Cardiac atrium fibroblast (primary cell): Measurements from ENCODE around the gene IPP. TPM values are rescaled to one million over a fixed set of nuclear protein-coding genes. Genes with fewer than 3 reads are reported as not detected.

Experiments
- total RNA-seq: library from RNA; depleted of rRNA; stranded (reverse); fragments of >200 nt; gene quantifications from 2 replicates; pipeline ENCODE4 v1.2.3, GENCODE V29; 2015

IPP gene
- 7.9 and 8.9 TPM in 2 replicates for total RNA-seq

GRCh38 chr1:45750298-45751038 is at the start of gene IPP:
Gene IPP (minus strand): TSS chr1:45750653. CDS start chr1:45746411, 4,242 bp downstream.

GRCh38 chr1:45687754-45688740 is 62.4 kb downstream of the IPP start, which contains the start of gene TMEM69:
Gene TMEM69 (plus strand): TSS chr1:45688181. CDS start chr1:45691069, 2,888 bp downstream.

DNA sequence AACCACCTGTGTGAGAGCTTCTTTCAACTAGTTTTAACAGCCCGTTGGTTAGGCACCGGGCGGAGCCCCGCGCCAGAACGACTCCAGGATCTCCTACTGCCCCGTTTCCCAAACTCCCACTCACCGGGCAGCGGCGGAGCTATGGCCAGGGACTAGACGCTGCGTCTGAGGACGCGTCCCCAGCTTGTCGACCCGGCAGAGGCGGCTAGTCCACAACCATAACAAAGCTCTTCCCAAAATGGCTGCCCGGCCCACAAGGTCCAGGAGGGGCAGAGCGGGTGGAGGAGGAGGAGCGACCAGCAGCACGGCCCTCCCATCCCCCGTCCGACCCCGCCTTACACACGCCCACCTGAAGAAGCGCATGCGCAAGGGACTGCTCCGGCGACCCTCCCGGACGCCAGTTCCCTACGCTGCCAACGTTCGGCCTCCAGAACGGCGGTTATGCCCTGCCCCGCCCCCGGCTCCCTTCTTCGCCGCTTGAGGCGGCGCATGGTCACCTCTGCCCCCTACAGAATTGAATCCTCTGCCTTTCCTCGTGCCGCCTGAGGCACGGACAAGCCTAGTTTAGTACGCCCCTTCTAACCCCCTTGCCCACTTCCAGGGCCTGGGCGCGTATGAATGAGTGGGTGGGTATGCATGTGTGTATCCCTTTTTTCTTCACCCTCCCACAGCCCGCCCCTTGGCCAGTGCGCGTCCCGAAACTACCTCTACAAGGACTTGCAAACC is 64.0 kb downstream of the IPP start, which contains the start of gene GPBP1L1:
Gene GPBP1L1 (minus strand): TSS at position 246 of the 726 bp plus-strand sequence. CDS start 27,446 bp downstream, outside the sequence.

Other genes starting within 250 kb of the IPP start
- 526 and 592 TPM in 2 replicates for gene PRDX1, start 228.8 kb downstream of the IPP start, total RNA-seq
- 78.5 and 85.9 TPM in 2 replicates for gene AKR1A1, start 199.8 kb downstream of the IPP start, total RNA-seq
- 34.3 and 37.4 TPM in 2 replicates for gene NASP, start 166.6 kb downstream of the IPP start, total RNA-seq
- gene CCDC17, start 126.6 kb downstream of the IPP start, total RNA-seq, result 0.32 and 0.54 TPM in 2 replicates
- 49.6 and 53.6 TPM in 2 replicates for gene GPBP1L1, start 64.1 kb downstream of the IPP start, total RNA-seq
- 14.7 and 28.3 TPM in 2 replicates for gene TMEM69, start 62.5 kb downstream of the IPP start, total RNA-seq
- 8.7 and 11.9 TPM in 2 replicates for gene MAST2, start 53.0 kb upstream of the IPP start, total RNA-seq